RPMI8226 (cell line): ENCODE data around the gene TCEAL9.
"Not testable (repeated sequence)": the region's sequence is repeated elsewhere in the genome, so short reads cannot be mapped to it uniquely, and the experiment has no call there.

Experiments
- DNase-seq: peaks from one replicate; pipeline ENCODE4 v3.0.0-alpha.2; 2015

The TCEAL9 gene

GRCh38 chrX:103376118-103376978 lies 20.0 kb downstream of the TCEAL9 start, which contains the start of gene BEX3:
TSS of gene BEX3 (plus strand) at chrX:103376538. CDS start at chrX:103377522, 984 bp downstream.
- no peak for DNase-seq

GRCh38 chrX:103376979-103377324 lies 20.6 kb downstream of the TCEAL9 start:
- no peak for DNase-seq

- no peak for DNase-seq
Observed at GRCh38 chrX:103378990-103379389, 22.7 kb downstream of the TCEAL9 start.

GRCh38 chrX:103382877-103383276 lies 26.6 kb downstream of the TCEAL9 start:
- no peak for DNase-seq

GRCh38 chrX:103384672-103385071 lies 28.4 kb downstream of the TCEAL9 start:
- DNase-seq = no peak

- DNase-seq = not testable (repeated sequence)
Observed at GRCh38 chrX:103385283-103385830, 29.1 kb downstream of the TCEAL9 start.

GRCh38 chrX:103386332-103386731 lies 30.0 kb downstream of the TCEAL9 start:
- no peak for DNase-seq

GRCh38 chrX:103393487-103393886 lies 37.2 kb downstream of the TCEAL9 start:
- DNase-seq = no peak

GRCh38 chrX:103396186-103396585 lies 39.9 kb downstream of the TCEAL9 start:
- DNase-seq = no peak

GRCh38 chrX:103396660-103397059 lies 40.4 kb downstream of the TCEAL9 start:
- no peak for DNase-seq

- DNase-seq = no peak
Observed at GRCh38 chrX:103397707-103398106, 41.4 kb downstream of the TCEAL9 start.

GRCh38 chrX:103398421-103398864 lies 42.1 kb downstream of the TCEAL9 start:
- no peak for DNase-seq

- no peak for DNase-seq
Observed at GRCh38 chrX:103399744-103400143, 43.4 kb downstream of the TCEAL9 start.

- DNase-seq = no peak
Observed at GRCh38 chrX:103400931-103401330, 44.6 kb downstream of the TCEAL9 start.

GRCh38 chrX:103404231-103405008 lies 48.1 kb downstream of the TCEAL9 start:
- peak; percentile 56 for DNase-seq

- DNase-seq = no peak
Observed at GRCh38 chrX:103405009-103405333, 48.7 kb downstream of the TCEAL9 start.

GRCh38 chrX:103406256-103406655 lies 50.0 kb downstream of the TCEAL9 start:
- no peak for DNase-seq

- no peak for DNase-seq
Observed at GRCh38 chrX:103407776-103408175, 51.5 kb downstream of the TCEAL9 start.
